WTC11 (cell line): ENCODE results near the gene ZMIZ1. TPM values are rescaled to one million over a fixed set of nuclear protein-coding genes. Genes with fewer than 3 reads are reported as not detected.
A peak's percentile ranks its signal among the peaks of the same experiment; 100 is the strongest.

Source experiments
- ATAC-seq: fragments of 200-7000 bp; cut with Tn5 transposase; 2 replicates; pipeline ENCODE4 v1.10.0; 2021; ENCODE audit warnings: mild to moderate bottlenecking, moderate library complexity
- CTCF ChIA-PET: fragments of 300-600 bp; sonication (Branson Sonifier 250); formaldehyde crosslinking; loops from one replicate; lab custom pipeline; 2021; ENCODE audit warnings: antibody characterized with exemption; lab: Charles Lee
- POLR2A ChIA-PET: fragments of 350-600 bp; sonication (Branson Sonifier 250); formaldehyde crosslinking; loops from one replicate; lab custom pipeline; 2021; ENCODE audit warnings: antibody characterized with exemption; lab: Charles Lee
- DNase-seq: peaks from one replicate; pipeline ENCODE4 v3.0.0; 2021; ENCODE audit warnings: low spot score
- H3K27ac Mint-ChIP-seq: 2 replicates; pipeline ENCODE4 v1.8.0; 2021; ENCODE audit warnings: mixed read lengths
- H3K27me3 Mint-ChIP-seq: 2 replicates; pipeline ENCODE4 v1.8.0; 2021; ENCODE audit warnings: low read depth, mild to moderate bottlenecking, moderate library complexity, mixed read lengths
- H3K36me3 Mint-ChIP-seq: 2 replicates; pipeline ENCODE4 v1.8.0; 2021; ENCODE audit warnings: mixed read lengths
- H3K4me1 Mint-ChIP-seq: 2 replicates; pipeline ENCODE4 v1.8.0; 2022; ENCODE audit warnings: mixed read lengths
- H3K4me3 Mint-ChIP-seq: 2 replicates; pipeline ENCODE4 v1.8.0; 2021; ENCODE audit warnings: mild to moderate bottlenecking, moderate library complexity, mixed read lengths
- H3K9me3 Mint-ChIP-seq: 2 replicates; pipeline ENCODE4 v1.8.0; 2021; ENCODE audit warnings: mixed read lengths
- CREB1 ChIP-seq: sonication (generic); formaldehyde crosslinking; IDR thresholded peaks from 2 replicates; pipeline ENCODE4 v1.8.0; 2023; ENCODE audit warnings: mild to moderate bottlenecking, missing genetic modification reagents
- ESRRA ChIP-seq: sonication (generic); formaldehyde crosslinking; IDR thresholded peaks from 2 replicates; pipeline ENCODE4 v1.8.1; 2022; ENCODE audit warnings: mild to moderate bottlenecking, missing genetic modification reagents, borderline replicate concordance
- FOXK1 ChIP-seq: sonication (generic); formaldehyde crosslinking; IDR thresholded peaks from 2 replicates; pipeline ENCODE4 v1.8.0; 2022; ENCODE audit warnings: mild to moderate bottlenecking, moderate library complexity, missing genetic modification reagents
- GRHL2 ChIP-seq: fragments of 250-450 bp; sonication (Bioruptor Pico); IDR thresholded peaks from 2 replicates; pipeline ENCODE4 v1.8.0; 2022; ENCODE audit warnings: mild to moderate bottlenecking, moderate library complexity; ENCODE audit not compliant: insufficient replicate concordance, severe bottlenecking
- IRF2 ChIP-seq: sonication (generic); formaldehyde crosslinking; IDR thresholded peaks from 2 replicates; pipeline ENCODE4 v1.8.0; 2022; ENCODE audit warnings: low read depth, missing genetic modification reagents, borderline replicate concordance
- NFE2L1 ChIP-seq: sonication (generic); formaldehyde crosslinking; IDR thresholded peaks from 2 replicates; pipeline ENCODE4 v1.8.1; 2023; ENCODE audit warnings: missing genetic modification reagents
- NR3C1 ChIP-seq: sonication (generic); formaldehyde crosslinking; conservative IDR thresholded peaks from 2 replicates; pipeline ENCODE4 v1.8.1; 2023; ENCODE audit warnings: low read depth, mild to moderate bottlenecking, missing genetic modification reagents
- PRRX2 ChIP-seq: fragments of 250-450 bp; sonication (Bioruptor Pico); IDR thresholded peaks from 2 replicates; pipeline ENCODE4 v1.8.0; 2021; ENCODE audit warnings: mild to moderate bottlenecking
- SMAD3 ChIP-seq: sonication (generic); formaldehyde crosslinking; IDR thresholded peaks from 2 replicates; pipeline ENCODE4 v1.8.0; 2022; ENCODE audit warnings: missing genetic modification reagents, mild to moderate bottlenecking, borderline replicate concordance
- SOX15 ChIP-seq: fragments of 250-450 bp; sonication (Bioruptor Pico); IDR thresholded peaks from 2 replicates; pipeline ENCODE4 v1.9.0; 2021; ENCODE audit warnings: mild to moderate bottlenecking
- TEAD1 ChIP-seq: sonication (generic); formaldehyde crosslinking; IDR thresholded peaks from 2 replicates; pipeline ENCODE4 v1.8.0; 2022; ENCODE audit warnings: mild to moderate bottlenecking, missing genetic modification reagents
- TEAD4 ChIP-seq: sonication (generic); formaldehyde crosslinking; IDR thresholded peaks from 2 replicates; pipeline ENCODE4 v1.8.0; 2022; ENCODE audit warnings: mild to moderate bottlenecking, missing genetic modification reagents
- ZNF219 ChIP-seq: sonication (generic); formaldehyde crosslinking; IDR thresholded peaks from 2 replicates; pipeline ENCODE4 v1.8.0; 2023; ENCODE audit warnings: missing genetic modification reagents, mild to moderate bottlenecking, borderline replicate concordance
- ZNF416 ChIP-seq: fragments of 250-450 bp; sonication (Bioruptor Pico); IDR thresholded peaks from 2 replicates; pipeline ENCODE4 v1.9.0; 2021; ENCODE audit warnings: mild to moderate bottlenecking, inconsistent platforms
- total RNA-seq: library from RNA; stranded (reverse); gene quantifications from 3 replicates; pipeline ENCODE4 v1.2.3, GENCODE V29; 2021
- TF ChIP-seq, protein P1 (sequence below): fragments of 250-450 bp; sonication (Bioruptor Pico); IDR thresholded peaks from 2 replicates; pipeline ENCODE4 v1.9.0; 2021; ENCODE audit warnings: moderate library complexity, mild to moderate bottlenecking, inconsistent platforms, borderline replicate concordance
- TF ChIP-seq, protein P2 (sequence below): sonication (generic); formaldehyde crosslinking; IDR thresholded peaks from 2 replicates; pipeline ENCODE4 v1.8.1; 2023; ENCODE audit warnings: mild to moderate bottlenecking, missing genetic modification reagents, moderate library complexity
- TF ChIP-seq, protein P3 (sequence below): fragments of 250-450 bp; sonication (Bioruptor Pico); IDR thresholded peaks from 2 replicates; pipeline ENCODE4 v1.9.0; 2021; ENCODE audit warnings: mild to moderate bottlenecking

Gene ZMIZ1
- total RNA-seq, 1 experiment from 2014 or later, result 44.4 TPM

DNA sequence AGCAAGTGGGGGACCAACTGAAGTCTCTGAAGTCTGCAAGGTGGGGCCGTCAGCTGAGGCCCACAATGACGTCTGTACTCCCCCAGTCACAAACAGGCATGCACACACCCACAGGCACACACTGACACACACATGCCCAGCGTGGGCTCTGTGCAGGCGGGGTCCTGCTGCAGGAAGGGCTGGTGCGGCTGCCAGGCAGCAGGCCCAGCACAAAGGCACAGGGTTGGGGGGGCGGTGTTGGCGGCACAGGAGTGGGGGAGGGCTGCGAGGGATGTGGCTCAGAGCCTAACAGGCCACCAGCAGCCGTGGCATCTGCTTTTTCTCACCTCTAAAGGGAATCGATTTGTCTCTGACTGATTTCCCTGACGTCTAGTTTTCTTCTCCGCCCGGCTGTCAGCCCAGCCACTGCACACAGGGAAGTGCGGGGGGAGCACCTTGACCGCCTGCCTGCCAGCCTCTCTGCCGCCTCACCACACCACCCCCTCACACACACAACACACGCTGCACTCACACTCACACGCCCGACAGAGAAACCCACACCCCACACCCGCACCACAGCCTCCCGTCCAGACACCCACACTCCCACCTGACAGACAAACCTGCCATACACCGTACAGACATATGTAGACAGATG lies 43.5 kb upstream of the ZMIZ1 start:
- peak overlapping the region; percentile 6; the same call in 1 of the 2 replicates for H3K27ac Mint-ChIP-seq
- ATAC-seq, result peak; percentile 14; the same call in 1 of the 2 replicates

DNA sequence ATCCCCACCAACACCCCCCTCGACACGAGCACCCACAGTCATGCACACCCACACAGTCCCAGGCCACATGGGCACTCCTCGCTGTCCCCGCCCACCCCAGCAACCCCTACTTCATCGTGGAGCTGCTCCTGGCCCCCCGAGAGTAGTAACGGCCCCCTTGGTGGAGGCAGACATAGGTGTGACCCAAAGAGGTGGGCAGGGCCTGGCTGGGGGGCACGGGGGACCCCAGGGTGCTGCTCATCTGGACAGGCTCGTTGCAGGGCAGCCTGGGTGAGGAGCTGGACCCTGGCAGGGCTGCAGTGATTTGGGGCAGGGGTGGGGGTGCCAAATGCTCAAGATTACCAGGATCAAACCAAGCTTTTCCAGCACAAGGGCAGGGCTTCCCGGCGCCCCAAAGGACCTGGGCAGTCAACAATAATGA lies 42.4 kb upstream of the ZMIZ1 start:
- no peak for DNase-seq
- Mint-ChIP-seq H3K27ac (no peak overlapping the region), H3K4me3 (no peak overlapping the region), H3K9me3 (no peaks in the 10 kb centered on the region), H3K4me1 (peaks cover 11% of the 10 kb centered on the region), H3K36me3 (no peaks in the 10 kb centered on the region), H3K27me3 (no peaks in the 10 kb centered on the region; the same call in none of the 2 replicates)
- POLR2A ChIA-PET, result no interaction called here
- ATAC-seq, result no peak
- TF ChIP-seq ZNF416 (CRISPR knock-in tag) (no peak), TEAD4 (CRISPR knock-in tag) (no peak), SOX15 (CRISPR knock-in tag) (no peak)
- CTCF ChIA-PET, result no interaction called here

More for the DNA sequence above, 43.5 kb upstream of the ZMIZ1 start:
- Mint-ChIP-seq H3K27me3 (no peaks in the 10 kb centered on the region; the same call in none of the 2 replicates), H3K9me3 (no peaks in the 10 kb centered on the region), H3K36me3 (no peaks in the 10 kb centered on the region), H3K4me3 (no peak overlapping the region), H3K4me1 (peaks cover 11% of the 10 kb centered on the region)
- POLR2A ChIA-PET, result no interaction called here
- CTCF ChIA-PET, result no interaction called here
- TF ChIP-seq NR3C1 (CRISPR knock-in tag) (no peak), NFE2L1 (CRISPR knock-in tag) (no peak)
- TF ChIP-seq, all 79 proteins: peak for 0
- DNase-seq, result no peak

DNA sequence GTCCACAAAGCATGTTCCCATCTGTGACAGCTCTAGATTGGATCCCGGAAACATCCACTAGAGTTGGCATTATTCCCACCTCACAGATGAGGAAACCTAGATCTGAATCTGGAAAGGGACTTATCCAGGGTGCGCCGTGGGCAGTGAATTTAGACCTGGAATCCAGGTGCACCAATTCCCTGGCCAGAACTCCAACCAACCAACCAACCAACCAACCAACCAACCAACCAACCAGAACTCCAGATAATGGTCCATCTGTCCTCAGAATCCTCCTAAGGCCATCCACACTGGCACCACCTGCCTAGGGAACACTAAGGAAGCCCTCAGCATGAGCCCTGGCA lies 42.0 kb upstream of the ZMIZ1 start:
- H3K4me3 Mint-ChIP-seq, result no peak overlapping the region
- peaks cover 11% of the 10 kb centered on the region for H3K4me1 Mint-ChIP-seq
- no peaks in the 10 kb centered on the region; the same call in none of the 2 replicates for H3K27me3 Mint-ChIP-seq
- ChIA-PET CTCF (no interaction called here), POLR2A (no interaction called here)
- TF ChIP-seq, protein P1, sequence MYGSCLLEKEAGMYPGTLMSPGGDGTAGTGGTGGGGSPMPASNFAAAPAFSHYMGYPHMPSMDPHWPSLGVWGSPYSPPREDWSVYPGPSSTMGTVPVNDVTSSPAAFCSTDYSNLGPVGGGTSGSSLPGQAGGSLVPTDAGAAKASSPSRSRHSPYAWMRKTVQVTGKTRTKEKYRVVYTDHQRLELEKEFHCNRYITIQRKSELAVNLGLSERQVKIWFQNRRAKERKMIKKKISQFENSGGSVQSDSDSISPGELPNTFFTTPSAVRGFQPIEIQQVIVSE (CRISPR knock-in tag), result no peak
- TF ChIP-seq ZNF219 (CRISPR knock-in tag) (no peak), GRHL2 (CRISPR knock-in tag) (no peak), PRRX2 (CRISPR knock-in tag) (no peak), ESRRA (CRISPR knock-in tag) (no peak), IRF2 (no peak), NR3C1 (CRISPR knock-in tag) (no peak), FOXK1 (CRISPR knock-in tag) (no peak), TEAD1 (no peak), CREB1 (CRISPR knock-in tag) (no peak), SMAD3 (CRISPR knock-in tag) (no peak)
- TF ChIP-seq, protein P2, sequence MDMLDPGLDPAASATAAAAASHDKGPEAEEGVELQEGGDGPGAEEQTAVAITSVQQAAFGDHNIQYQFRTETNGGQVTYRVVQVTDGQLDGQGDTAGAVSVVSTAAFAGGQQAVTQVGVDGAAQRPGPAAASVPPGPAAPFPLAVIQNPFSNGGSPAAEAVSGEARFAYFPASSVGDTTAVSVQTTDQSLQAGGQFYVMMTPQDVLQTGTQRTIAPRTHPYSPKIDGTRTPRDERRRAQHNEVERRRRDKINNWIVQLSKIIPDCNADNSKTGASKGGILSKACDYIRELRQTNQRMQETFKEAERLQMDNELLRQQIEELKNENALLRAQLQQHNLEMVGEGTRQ (CRISPR knock-in tag), result no peak
- TF ChIP-seq, protein P3, sequence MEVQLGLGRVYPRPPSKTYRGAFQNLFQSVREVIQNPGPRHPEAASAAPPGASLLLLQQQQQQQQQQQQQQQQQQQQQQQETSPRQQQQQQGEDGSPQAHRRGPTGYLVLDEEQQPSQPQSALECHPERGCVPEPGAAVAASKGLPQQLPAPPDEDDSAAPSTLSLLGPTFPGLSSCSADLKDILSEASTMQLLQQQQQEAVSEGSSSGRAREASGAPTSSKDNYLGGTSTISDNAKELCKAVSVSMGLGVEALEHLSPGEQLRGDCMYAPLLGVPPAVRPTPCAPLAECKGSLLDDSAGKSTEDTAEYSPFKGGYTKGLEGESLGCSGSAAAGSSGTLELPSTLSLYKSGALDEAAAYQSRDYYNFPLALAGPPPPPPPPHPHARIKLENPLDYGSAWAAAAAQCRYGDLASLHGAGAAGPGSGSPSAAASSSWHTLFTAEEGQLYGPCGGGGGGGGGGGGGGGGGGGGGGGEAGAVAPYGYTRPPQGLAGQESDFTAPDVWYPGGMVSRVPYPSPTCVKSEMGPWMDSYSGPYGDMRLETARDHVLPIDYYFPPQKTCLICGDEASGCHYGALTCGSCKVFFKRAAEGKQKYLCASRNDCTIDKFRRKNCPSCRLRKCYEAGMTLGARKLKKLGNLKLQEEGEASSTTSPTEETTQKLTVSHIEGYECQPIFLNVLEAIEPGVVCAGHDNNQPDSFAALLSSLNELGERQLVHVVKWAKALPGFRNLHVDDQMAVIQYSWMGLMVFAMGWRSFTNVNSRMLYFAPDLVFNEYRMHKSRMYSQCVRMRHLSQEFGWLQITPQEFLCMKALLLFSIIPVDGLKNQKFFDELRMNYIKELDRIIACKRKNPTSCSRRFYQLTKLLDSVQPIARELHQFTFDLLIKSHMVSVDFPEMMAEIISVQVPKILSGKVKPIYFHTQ (CRISPR knock-in tag), result no peak
- DNase-seq (no peak), ATAC-seq (no peak)
- no peaks in the 10 kb centered on the region for H3K9me3 Mint-ChIP-seq
- H3K27ac Mint-ChIP-seq, result no peak overlapping the region
- no peaks in the 10 kb centered on the region for H3K36me3 Mint-ChIP-seq
